Neuronal stem cell (in vitro differentiated cells): ENCODE measurements around the gene NR3C1.

Experiments
- DNase-seq: peaks from one replicate; pipeline ENCODE4 v3.0.0-alpha.2; 2013; ENCODE audit warnings: low spot score
- H2AFZ ChIP-seq: one replicate; pipeline ENCODE4 v1.6.1; 2013; ENCODE audit warnings: mild to moderate bottlenecking, low read length, inconsistent platforms
- H2AK5ac ChIP-seq: 2 replicates; pipeline ENCODE4 v1.6.1; 2013; ENCODE audit warnings: low read depth, mild to moderate bottlenecking, inconsistent platforms, low read length, moderate library complexity, mixed read lengths
- H2BK120ac ChIP-seq: 2 replicates; pipeline ENCODE4 v1.6.1; 2013; ENCODE audit warnings: low read depth, mild to moderate bottlenecking, inconsistent platforms, low read length, moderate library complexity, mixed read lengths
- H2BK12ac ChIP-seq: one replicate; pipeline ENCODE4 v1.6.1; 2013; ENCODE audit warnings: low read length, inconsistent platforms
- H2BK15ac ChIP-seq: 2 replicates; pipeline ENCODE4 v1.6.1; 2013; ENCODE audit warnings: mild to moderate bottlenecking, low read length, inconsistent platforms, mixed read lengths
- H2BK5ac ChIP-seq: one replicate; pipeline ENCODE4 v1.6.1; 2013; ENCODE audit warnings: inconsistent platforms, mild to moderate bottlenecking, low read length, moderate library complexity
- H3K14ac ChIP-seq: one replicate; pipeline ENCODE4 v1.6.1; 2013; ENCODE audit warnings: low read length, inconsistent platforms
- H3K18ac ChIP-seq: 2 replicates; pipeline ENCODE4 v1.6.1; 2013; ENCODE audit warnings: low read length, inconsistent platforms
- H3K23ac ChIP-seq: 2 replicates; pipeline ENCODE4 v1.6.1; 2013; ENCODE audit warnings: low read depth, mild to moderate bottlenecking, mixed read lengths, low read length, inconsistent platforms; ENCODE audit not compliant: poor library complexity
- H3K27ac ChIP-seq: replicated peaks from 3 replicates; pipeline ENCODE4 v1.5.1; 2013; ENCODE audit warnings: low read length, inconsistent platforms
- H3K27me3 ChIP-seq, 3 experiments: 2 replicates each; pipeline ENCODE4 v1.6.1; 2013; ENCODE audit warnings: low read length in 3 of 3, mild to moderate bottlenecking in 2 of 3, inconsistent platforms in 1 of 3, low read depth in 1 of 3, mixed read lengths in 1 of 3, moderate library complexity in 1 of 3; ENCODE audit not compliant: control insufficient read depth in 3 of 3, insufficient read depth in 3 of 3
- H3K36me3 ChIP-seq, 2 donors: replicated peaks in 1 of 2; 2 replicates each; pipeline ENCODE4 v1.6.1; 2013; ENCODE audit warnings: low read length in 2 of 2; ENCODE audit not compliant: control insufficient read depth in 2 of 2, insufficient read depth in 2 of 2
- H3K4ac ChIP-seq: 2 replicates; pipeline ENCODE4 v1.6.1; 2013; ENCODE audit warnings: inconsistent platforms, mild to moderate bottlenecking, low read length, moderate library complexity
- H3K4me1 ChIP-seq, 2 donors: 1 replicate in 1 of 2; 2 replicates in 1 of 2; pipeline ENCODE4 v1.6.1; 2013; ENCODE audit warnings: low read length in 2 of 2, low read depth in 1 of 2; ENCODE audit not compliant: control insufficient read depth in 2 of 2, insufficient read depth in 1 of 2
- H3K4me2 ChIP-seq: one replicate; pipeline ENCODE4 v1.6.1; 2013; ENCODE audit warnings: mild to moderate bottlenecking, low read length, inconsistent platforms; ENCODE audit not compliant: insufficient read depth, poor library complexity, severe bottlenecking
- H3K4me3 ChIP-seq, 2 donors: 2 replicates each; pipeline ENCODE4 v1.5.1; 2013; ENCODE audit warnings: low read length in 2 of 2, mild to moderate bottlenecking in 2 of 2, inconsistent platforms in 1 of 2, moderate library complexity in 1 of 2
- H3K79me1 ChIP-seq: one replicate; pipeline ENCODE4 v1.6.1; 2013; ENCODE audit warnings: low read depth, mild to moderate bottlenecking, inconsistent platforms, low read length, moderate library complexity
- H3K9ac ChIP-seq: one replicate; pipeline ENCODE4 v1.6.1; 2013; ENCODE audit warnings: mild to moderate bottlenecking, low read depth, low read length, inconsistent platforms; ENCODE audit not compliant: poor library complexity
- H3K9me3 ChIP-seq, 2 donors: replicated peaks in 1 of 2; 2 replicates each; pipeline versions ENCODE3 to v1.6.1; 2013; ENCODE audit warnings: low read length in 2 of 2, mild to moderate bottlenecking in 2 of 2, inconsistent platforms in 1 of 2, low read depth in 1 of 2, mixed read lengths in 1 of 2, moderate library complexity in 1 of 2; ENCODE audit not compliant: control insufficient read depth in 2 of 2, insufficient read depth in 1 of 2
- H4K8ac ChIP-seq: one replicate; pipeline ENCODE4 v1.6.1; 2013; ENCODE audit warnings: low read depth, mild to moderate bottlenecking, inconsistent platforms, low read length, moderate library complexity
- H4K91ac ChIP-seq: one replicate; pipeline ENCODE4 v1.6.1; 2013; ENCODE audit warnings: low read length, low read depth, mild to moderate bottlenecking, inconsistent platforms; ENCODE audit not compliant: poor library complexity
- WGBS, 2 donors: extraction: QIAGEN DNeasy Blood & Tissue Kit; methylation state at CpG; one replicate each; pipeline ENCODE4 v1.1.7; 2013; ENCODE audit warnings: missing lambda C conversion rate in 2 of 2, mixed read lengths in 1 of 2; ENCODE audit not compliant: insufficient read length in 2 of 2, insufficient replicate concordance in 1 of 2; ENCODE audit errors: extremely low coverage in 2 of 2; 5-methylcytosine and 5-hydroxymethylcytosine counted together

NR3C1 gene

GRCh38 chr5:143400541-143401226 is 2.8 kb downstream of the NR3C1 start:
- Histone ChIP-seq H2AK5ac (no peak overlapping the region), H3K27me3 (peaks cover 3 to 24% (median 11%) of the 10 kb centered on the region in 3 experiments), H3K9me3 (no peaks in the 10 kb centered on the region), H2BK120ac (no peak overlapping the region), H2AFZ (peak overlapping the region; percentile 1), H3K36me3 (no peaks in the 10 kb centered on the region), H3K4me2 (no peak overlapping the region), H3K18ac (no peak overlapping the region), H3K4ac (no peak overlapping the region), H2BK5ac (no peak overlapping the region), H4K91ac (no peak overlapping the region), H3K27ac (no peak overlapping the region), H2BK15ac (no peak overlapping the region), H4K8ac (no peak overlapping the region), H3K79me1 (peaks cover 2% of the 10 kb centered on the region), H2BK12ac (no peak overlapping the region), H3K4me1 (peaks cover 1 to 3% of the 10 kb centered on the region in 2 donors), H3K9ac (no peak overlapping the region), H3K4me3 (no peak overlapping the region), H3K14ac (no peak overlapping the region), H3K23ac (no peak overlapping the region)
- no peak for DNase-seq
- no CpG with 5 or more reads among the region's 10 CpGs for WGBS, 2 donors

GRCh38 chr5:143399616-143400540 is 3.6 kb downstream of the NR3C1 start:
- H3K36me3 ChIP-seq: no peaks in the 10 kb centered on the region
- H2BK15ac ChIP-seq: no peak overlapping the region
- H3K18ac ChIP-seq: no peak overlapping the region
- H2BK5ac ChIP-seq: no peak overlapping the region
- H3K27ac ChIP-seq: no peak overlapping the region
- H2AFZ ChIP-seq: peak overlapping the region; percentile 1
- no peak overlapping the region for H3K4me3 ChIP-seq
- no peak overlapping the region for H3K4me2 ChIP-seq
- H3K4me1 ChIP-seq: peaks cover 0 to 3% of the 10 kb centered on the region in 2 donors
- H4K8ac ChIP-seq: no peak overlapping the region
- H2AK5ac ChIP-seq: no peak overlapping the region
- H3K23ac ChIP-seq: no peak overlapping the region
- no peak overlapping the region for H3K14ac ChIP-seq
- no peak overlapping the region for H2BK120ac ChIP-seq
- no peak overlapping the region for H2BK12ac ChIP-seq
- H3K4ac ChIP-seq: no peak overlapping the region
- no peaks in the 10 kb centered on the region for H3K79me1 ChIP-seq
- DNase-seq: no peak
- no peak overlapping the region for H4K91ac ChIP-seq
- no CpG with 5 or more reads among the region's 12 CpGs for WGBS, 2 donors
- no peaks in the 10 kb centered on the region for H3K9me3 ChIP-seq
- peaks cover 3 to 24% (median 11%) of the 10 kb centered on the region in 3 experiments for H3K27me3 ChIP-seq
- H3K9ac ChIP-seq: no peak overlapping the region

GRCh38 chr5:143398451-143399237 is 4.8 kb downstream of the NR3C1 start:
- Histone ChIP-seq H4K91ac (no peak overlapping the region), H2AK5ac (no peak overlapping the region), H3K9ac (no peak overlapping the region), H2BK5ac (no peak overlapping the region), H3K79me1 (no peaks in the 10 kb centered on the region), H3K4me1 (peaks cover 0 to 3% of the 10 kb centered on the region in 2 donors), H3K36me3 (no peaks in the 10 kb centered on the region), H3K27me3 (peaks cover 3 to 18% (median 11%) of the 10 kb centered on the region in 3 experiments), H2AFZ (no peak overlapping the region), H2BK15ac (no peak overlapping the region), H3K14ac (no peak overlapping the region), H3K27ac (no peak overlapping the region), H3K9me3 (no peaks in the 10 kb centered on the region), H3K4ac (no peak overlapping the region), H3K4me3 (no peak overlapping the region), H3K23ac (no peak overlapping the region), H2BK12ac (no peak overlapping the region), H3K4me2 (no peak overlapping the region), H4K8ac (no peak overlapping the region), H2BK120ac (no peak overlapping the region), H3K18ac (no peak overlapping the region)
- 100% methylated on average over 1 of the region's 8 CpGs; no CpG with 5 or more reads in 1 of the 2 donors for WGBS, 2 donors
- no peak for DNase-seq
